Neural crest cell (in vitro differentiated cells): ENCODE results near the gene ZNF92. TPM values are rescaled to one million over a fixed set of nuclear protein-coding genes. Genes with fewer than 3 reads are reported as not detected.

Source experiments
- DNase-seq: peaks from one replicate; pipeline ENCODE4 v3.0.0; 2021; ENCODE audit warnings: low read depth, mixed read lengths, low spot score
- H3K27ac Mint-ChIP-seq: one replicate; pipeline ENCODE4 v1.8.0; 2021; ENCODE audit warnings: mild to moderate bottlenecking, mixed read lengths; ENCODE audit not compliant: unreplicated experiment
- H3K27me3 Mint-ChIP-seq: 2 replicates; pipeline ENCODE4 v1.8.0; 2021; ENCODE audit warnings: low read depth, mild to moderate bottlenecking, mixed read lengths
- H3K36me3 Mint-ChIP-seq: 2 replicates; pipeline ENCODE4 v1.8.0; 2021; ENCODE audit warnings: low read depth, mild to moderate bottlenecking, mixed read lengths
- H3K4me1 Mint-ChIP-seq: 2 replicates; pipeline ENCODE4 v1.8.0; 2021; ENCODE audit warnings: mixed read lengths
- H3K4me3 Mint-ChIP-seq: one replicate; pipeline ENCODE4 v1.8.0; 2021; ENCODE audit warnings: mild to moderate bottlenecking, mixed read lengths
- H3K9me3 Mint-ChIP-seq: 2 replicates; pipeline ENCODE4 v1.8.0; 2021; ENCODE audit warnings: mixed read lengths
- total RNA-seq: library from RNA; stranded (reverse); gene quantifications from 2 replicates; pipeline ENCODE4 v1.2.1, GENCODE V29; 2021
- TF ChIP-seq, protein P1 (sequence below): fragments of 200-600 bp; sonication (generic); conservative IDR thresholded peaks from 2 replicates; pipeline ENCODE4 v1.5.0; 2021; ENCODE audit warnings: antibody characterized with exemption, mild to moderate bottlenecking

Gene ZNF92
- total RNA-seq, 1 donor from 2014 or later, result 26.0 TPM

DNA sequence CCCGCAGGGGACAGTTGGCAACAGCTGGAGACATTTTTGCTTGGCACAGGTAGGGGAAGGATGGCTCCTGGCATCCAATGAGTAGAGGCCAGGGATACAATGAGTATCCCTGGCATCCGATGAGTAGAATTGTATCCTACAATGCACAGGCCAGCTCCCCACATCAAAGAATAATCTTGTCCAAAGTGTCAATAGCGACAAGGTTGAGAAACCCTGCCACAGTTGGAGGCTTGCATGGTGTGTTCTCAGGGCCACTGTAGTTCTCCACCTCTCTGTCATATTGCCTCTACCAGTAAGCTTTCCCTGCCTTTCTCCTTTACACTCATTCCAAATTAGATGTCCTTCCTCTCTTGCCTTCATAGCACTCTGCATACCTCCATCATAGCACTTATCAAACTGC lies 60.7 kb downstream of the ZNF92 start:
- H3K9me3 Mint-ChIP-seq, result peaks cover under 1% of the 10 kb centered on the region

GRCh38 chr7:65436163-65436562 lies 62.5 kb downstream of the ZNF92 start:
- Mint-ChIP-seq H3K9me3 (no peaks in the 10 kb centered on the region), H3K4me1 (no peaks in the 10 kb centered on the region)
- no peak for DNase-seq

More for the DNA sequence above, 60.7 kb downstream of the ZNF92 start:
- peaks cover 20% of the 10 kb centered on the region for H3K27me3 Mint-ChIP-seq
- TF ChIP-seq, protein P1, sequence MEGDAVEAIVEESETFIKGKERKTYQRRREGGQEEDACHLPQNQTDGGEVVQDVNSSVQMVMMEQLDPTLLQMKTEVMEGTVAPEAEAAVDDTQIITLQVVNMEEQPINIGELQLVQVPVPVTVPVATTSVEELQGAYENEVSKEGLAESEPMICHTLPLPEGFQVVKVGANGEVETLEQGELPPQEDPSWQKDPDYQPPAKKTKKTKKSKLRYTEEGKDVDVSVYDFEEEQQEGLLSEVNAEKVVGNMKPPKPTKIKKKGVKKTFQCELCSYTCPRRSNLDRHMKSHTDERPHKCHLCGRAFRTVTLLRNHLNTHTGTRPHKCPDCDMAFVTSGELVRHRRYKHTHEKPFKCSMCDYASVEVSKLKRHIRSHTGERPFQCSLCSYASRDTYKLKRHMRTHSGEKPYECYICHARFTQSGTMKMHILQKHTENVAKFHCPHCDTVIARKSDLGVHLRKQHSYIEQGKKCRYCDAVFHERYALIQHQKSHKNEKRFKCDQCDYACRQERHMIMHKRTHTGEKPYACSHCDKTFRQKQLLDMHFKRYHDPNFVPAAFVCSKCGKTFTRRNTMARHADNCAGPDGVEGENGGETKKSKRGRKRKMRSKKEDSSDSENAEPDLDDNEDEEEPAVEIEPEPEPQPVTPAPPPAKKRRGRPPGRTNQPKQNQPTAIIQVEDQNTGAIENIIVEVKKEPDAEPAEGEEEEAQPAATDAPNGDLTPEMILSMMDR, result no peak
- DNase-seq, result no peak
- H3K27ac Mint-ChIP-seq, result no peak overlapping the region
- H3K4me3 Mint-ChIP-seq, result no peak overlapping the region
- peaks cover under 1% of the 10 kb centered on the region for H3K36me3 Mint-ChIP-seq
- H3K4me1 Mint-ChIP-seq, result no peaks in the 10 kb centered on the region

DNA sequence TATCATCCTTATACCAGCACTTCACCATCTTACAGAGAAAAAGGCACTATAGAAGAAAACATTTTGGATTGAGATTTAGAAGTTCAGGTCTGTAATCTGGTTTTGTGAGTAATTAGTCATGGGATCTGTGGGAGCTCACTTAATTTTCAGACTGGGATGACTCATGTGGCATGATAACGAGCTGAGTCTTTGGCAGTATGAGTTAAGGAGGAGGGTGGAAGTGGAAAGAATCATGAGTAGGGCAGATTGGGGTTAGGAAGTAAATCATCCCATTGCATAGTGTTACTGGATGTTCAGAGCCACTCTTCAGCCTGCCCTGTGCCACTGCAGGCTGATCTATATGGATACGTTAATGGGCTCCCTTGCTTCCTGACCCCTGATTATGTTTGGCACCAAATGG lies 64.9 kb downstream of the ZNF92 start:
- TF ChIP-seq, protein P1, result no peak
- no peak overlapping the region for H3K4me3 Mint-ChIP-seq
- H3K27ac Mint-ChIP-seq, result no peak overlapping the region
- no peaks in the 10 kb centered on the region for H3K9me3 Mint-ChIP-seq
- H3K36me3 Mint-ChIP-seq, result no peaks in the 10 kb centered on the region
- H3K4me1 Mint-ChIP-seq, result no peaks in the 10 kb centered on the region
- DNase-seq, result no peak
- H3K27me3 Mint-ChIP-seq, result peaks cover 16% of the 10 kb centered on the region

More at GRCh38 chr7:65436163-65436562, 62.5 kb downstream of the ZNF92 start:
- no peaks in the 10 kb centered on the region for H3K36me3 Mint-ChIP-seq
- H3K27ac Mint-ChIP-seq, result no peak overlapping the region
- H3K27me3 Mint-ChIP-seq, result peaks cover 20% of the 10 kb centered on the region
- TF ChIP-seq, protein P1, result no peak
- H3K4me3 Mint-ChIP-seq, result no peak overlapping the region

DNA sequence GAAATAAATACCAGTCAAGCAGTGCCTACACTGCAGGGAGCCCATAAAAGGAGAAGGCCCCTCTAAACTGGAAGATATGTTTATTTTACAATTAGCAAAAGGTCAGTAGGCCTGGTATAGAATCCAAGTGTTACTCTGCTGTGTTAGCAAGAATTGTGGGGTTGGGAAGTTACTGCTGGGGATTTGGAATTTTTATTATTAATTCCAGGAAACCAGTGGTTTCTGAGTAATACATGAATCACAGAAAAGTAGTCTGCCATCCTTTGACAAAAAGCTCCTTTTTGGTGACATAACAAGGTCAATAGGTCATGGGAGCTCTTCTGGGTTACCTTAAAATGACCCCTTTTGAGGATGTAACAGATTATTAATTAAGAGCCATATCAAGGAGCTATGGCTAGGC lies 67.4 kb downstream of the ZNF92 start:
- no peak overlapping the region for H3K27ac Mint-ChIP-seq
- H3K36me3 Mint-ChIP-seq, result no peaks in the 10 kb centered on the region
- no peak for DNase-seq
- peaks cover 10% of the 10 kb centered on the region for H3K27me3 Mint-ChIP-seq
- no peaks in the 10 kb centered on the region for H3K4me1 Mint-ChIP-seq
- H3K9me3 Mint-ChIP-seq, result no peaks in the 10 kb centered on the region
- TF ChIP-seq, protein P1, result no peak
- H3K4me3 Mint-ChIP-seq, result no peak overlapping the region

GRCh38 chr7:65444205-65444842 lies 70.7 kb downstream of the ZNF92 start:
- Mint-ChIP-seq H3K27me3 (peaks cover 13% of the 10 kb centered on the region), H3K27ac (no peak overlapping the region), H3K4me3 (no peak overlapping the region), H3K4me1 (no peaks in the 10 kb centered on the region), H3K9me3 (peaks cover 3% of the 10 kb centered on the region), H3K36me3 (no peaks in the 10 kb centered on the region)
- DNase-seq, result no peak
- TF ChIP-seq, protein P1, result no peak
